DMS 273 (cell line): ENCODE data around the gene CRYBG1.

Source experiments
- DNase-seq: peaks from one replicate; lab custom pipeline; 2025; ENCODE audit not compliant: unreplicated experiment; lab: John Stamatoyannopoulos, UW

CRYBG1 gene

GRCh38 chr6:106456756-106457155 lies 96.2 kb downstream of the CRYBG1 start:
- DNase-seq: no peak

DNA sequence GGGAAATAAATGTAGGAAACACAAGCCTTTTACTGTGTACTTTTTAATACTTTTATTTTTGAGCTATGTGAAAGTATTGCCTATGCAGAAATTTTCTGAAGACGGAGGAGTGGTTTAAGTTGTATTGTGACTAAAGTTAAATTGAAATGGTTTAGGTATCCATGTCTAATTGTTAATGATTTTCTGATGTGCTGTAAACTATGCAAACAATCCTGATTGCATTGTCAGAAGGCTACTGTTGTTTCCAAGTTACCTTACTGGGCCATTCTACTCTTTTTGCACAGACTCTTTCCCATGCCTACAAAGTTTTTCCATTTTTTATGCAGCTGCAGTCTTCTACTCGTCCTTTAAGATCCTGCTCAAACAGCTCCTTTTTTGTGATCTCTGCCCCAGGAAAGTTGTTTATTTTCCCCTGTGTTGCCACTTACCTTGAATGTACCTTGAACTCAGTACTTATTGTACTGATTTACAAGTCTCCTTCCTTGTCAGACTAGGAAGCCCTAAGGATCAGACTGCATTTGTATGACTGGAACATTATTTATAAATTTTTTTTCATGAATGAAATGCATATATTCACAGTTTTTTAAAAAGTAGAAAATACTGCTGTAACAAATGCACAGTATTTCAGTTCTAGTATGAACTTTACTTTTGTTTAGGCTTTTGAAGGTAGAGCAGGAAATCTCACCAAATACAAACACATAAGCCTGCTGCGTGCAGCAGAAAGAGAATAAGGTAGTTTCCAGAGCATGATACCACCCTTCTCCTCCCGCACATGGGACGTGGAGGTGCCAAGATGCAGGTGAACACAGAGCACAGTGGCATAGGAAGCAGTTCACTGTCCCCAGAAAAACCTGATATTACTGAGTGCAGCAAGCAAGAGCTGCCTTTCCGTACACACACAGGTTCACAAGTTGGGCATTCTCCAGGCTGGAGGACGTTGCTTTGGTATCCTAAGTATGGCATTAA lies 97.8 kb downstream of the CRYBG1 start:
- no peak for DNase-seq

- DNase-seq: no peak
These were observed 100.0 kb downstream of the CRYBG1 start for GRCh38 chr6:106460481-106460880.

DNA sequence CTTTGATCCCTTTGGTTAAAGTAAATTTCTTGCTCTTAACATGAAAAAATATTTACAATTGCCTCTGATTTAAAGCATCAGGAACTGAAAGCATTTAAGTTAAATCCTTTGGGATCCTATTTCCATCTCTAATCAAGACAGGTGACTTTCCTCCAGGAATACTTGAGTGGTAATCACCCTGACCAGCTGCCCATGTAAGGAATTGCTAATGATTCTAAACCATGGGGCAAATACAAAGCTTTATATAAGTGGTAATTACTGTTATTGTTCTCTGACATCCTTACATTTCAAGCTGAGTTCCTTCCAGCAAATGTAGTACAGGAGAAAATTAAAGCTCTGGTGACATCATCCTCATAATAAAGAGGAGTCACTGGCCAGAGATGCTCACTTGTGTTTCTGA lies 100.6 kb downstream of the CRYBG1 start:
- DNase-seq: no peak

DNA sequence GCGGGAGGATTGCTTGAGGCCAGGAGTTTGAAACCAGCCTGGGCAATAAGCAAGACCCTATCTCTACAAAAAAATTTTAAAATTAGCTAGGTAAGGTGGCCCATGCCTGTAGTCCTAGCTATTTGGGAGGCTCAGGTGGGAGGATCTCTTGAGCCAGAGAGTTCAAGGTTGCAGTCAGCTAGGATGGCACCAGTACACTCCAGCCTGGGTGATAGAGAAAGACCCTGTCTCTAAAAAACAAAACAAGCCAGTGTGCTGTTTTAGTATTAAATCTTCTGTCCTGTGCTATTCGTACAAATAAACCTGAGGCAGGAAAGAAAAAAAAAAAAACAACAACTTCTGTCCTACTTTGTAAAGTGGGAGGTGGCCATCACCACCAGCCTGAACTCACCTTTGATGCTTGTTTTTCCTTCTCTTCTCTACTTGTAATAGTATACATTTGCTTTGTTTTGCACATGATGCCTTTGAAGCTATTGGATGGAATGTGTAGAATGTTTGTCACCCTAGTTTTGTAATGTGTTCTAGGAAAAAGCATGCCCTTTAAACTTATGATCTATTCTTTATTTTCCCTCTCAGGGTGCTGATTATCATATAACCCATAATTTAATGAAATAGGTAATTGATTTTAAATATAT lies 102.5 kb downstream of the CRYBG1 start:
- DNase-seq: no peak

DNA sequence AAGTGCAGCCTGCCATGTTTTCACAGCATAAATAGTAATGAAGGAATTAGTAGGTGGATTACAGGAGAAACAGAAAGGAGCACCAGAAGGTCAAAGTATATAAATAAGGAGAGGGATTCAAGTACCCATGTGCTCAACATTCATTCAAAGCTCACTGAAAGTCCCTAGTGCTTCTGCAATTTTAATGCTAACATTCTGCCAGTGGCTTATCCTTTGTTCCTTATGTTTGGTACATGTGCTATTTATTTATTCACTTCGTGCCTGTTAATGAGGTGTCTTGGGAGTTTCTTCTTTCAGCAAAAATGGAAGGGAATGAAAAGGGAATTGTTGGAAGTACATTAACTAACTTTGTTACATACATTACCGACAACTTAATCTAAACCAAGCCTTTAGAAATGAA lies 105.7 kb downstream of the CRYBG1 start:
- no peak for DNase-seq

- DNase-seq: no peak
These were observed 108.4 kb downstream of the CRYBG1 start for GRCh38 chr6:106468935-106469334.

- no peak for DNase-seq
These were observed 109.4 kb downstream of the CRYBG1 start for GRCh38 chr6:106469882-106470281.

GRCh38 chr6:106470316-106470715 lies 109.8 kb downstream of the CRYBG1 start:
- no peak for DNase-seq

GRCh38 chr6:106470811-106471210 lies 110.3 kb downstream of the CRYBG1 start:
- DNase-seq: no peak

GRCh38 chr6:106473812-106474211 lies 113.3 kb downstream of the CRYBG1 start:
- no peak for DNase-seq

- no peak for DNase-seq
These were observed 113.9 kb downstream of the CRYBG1 start for GRCh38 chr6:106474466-106474865.

GRCh38 chr6:106475284-106475683 lies 114.8 kb downstream of the CRYBG1 start:
- no peak for DNase-seq

DNA sequence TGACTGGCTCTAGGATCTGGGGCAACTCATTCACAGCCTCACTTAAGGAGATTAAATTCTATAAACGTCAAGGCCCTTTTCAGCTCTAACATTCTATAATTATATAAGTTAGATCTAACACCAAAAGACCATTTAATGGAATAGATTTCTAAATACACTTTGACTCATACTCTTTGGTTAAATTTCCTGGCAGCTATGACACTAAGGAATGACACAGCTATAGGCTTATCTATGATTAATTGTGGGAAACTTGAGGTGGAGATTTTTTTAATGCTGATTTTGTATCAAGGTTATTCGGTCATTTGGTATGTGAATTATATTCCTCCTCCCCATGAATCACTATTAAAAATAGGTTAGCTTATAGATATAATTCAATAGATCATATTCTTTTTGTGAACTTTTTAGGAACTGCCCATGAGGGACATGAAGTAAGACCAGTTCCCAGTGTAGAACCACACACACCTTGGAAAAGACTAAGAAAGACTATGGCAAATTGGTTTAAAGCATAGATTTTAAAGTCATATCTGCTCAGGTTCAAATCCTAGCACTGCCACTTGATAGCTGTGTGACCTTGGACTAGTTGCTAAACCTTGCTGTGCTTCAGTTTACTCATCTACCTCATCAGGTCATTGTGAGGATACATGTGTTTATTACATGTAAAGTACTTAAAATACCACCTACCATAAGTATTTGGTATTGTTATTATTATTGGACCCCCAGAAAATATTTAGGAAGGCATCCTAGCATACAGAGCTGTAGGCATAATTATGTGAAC lies 116.0 kb downstream of the CRYBG1 start:
- DNase-seq: no peak

- DNase-seq: no peak
These were observed 116.6 kb downstream of the CRYBG1 start for GRCh38 chr6:106477146-106477545.

DNA sequence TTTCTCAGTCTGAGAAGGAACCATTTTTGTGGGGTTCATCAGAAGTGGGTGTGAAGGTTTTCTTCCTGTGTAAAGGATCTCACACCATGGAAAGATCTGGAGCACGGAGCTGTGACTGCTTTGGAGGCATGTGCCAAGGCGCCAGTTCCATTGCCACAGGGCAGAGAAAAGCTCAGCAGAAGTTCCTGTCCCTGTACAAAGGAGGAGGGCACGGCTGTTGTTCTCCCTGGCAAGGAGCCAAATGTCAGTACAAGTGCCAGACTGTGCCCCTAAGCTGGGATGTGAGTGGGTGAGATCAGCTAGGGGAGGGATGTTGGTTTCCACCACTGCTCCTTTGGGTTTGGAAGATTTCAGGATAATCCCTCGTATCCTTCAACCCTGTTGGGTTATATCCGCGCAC lies 117.3 kb downstream of the CRYBG1 start:
- DNase-seq: peak; percentile 46

DNA sequence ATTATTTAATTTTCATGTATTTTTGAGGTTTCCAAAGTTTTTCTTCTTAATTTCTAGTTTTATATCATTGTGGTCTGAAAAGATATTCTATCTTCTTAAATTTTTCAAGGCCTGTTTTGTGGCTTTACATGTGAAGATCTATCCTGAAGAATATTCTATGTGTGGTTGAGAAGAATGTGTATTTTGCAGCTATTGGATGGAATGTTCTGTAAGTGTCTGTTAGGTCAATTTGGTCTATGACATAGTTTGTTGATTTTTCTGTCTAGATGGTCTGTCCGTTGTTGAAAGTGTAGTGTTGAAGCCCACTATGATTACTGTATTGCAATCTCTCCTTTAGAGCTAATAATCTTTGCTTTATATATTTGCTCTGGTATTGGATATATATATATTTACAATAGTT lies 125.7 kb downstream of the CRYBG1 start:
- no peak for DNase-seq

DNA sequence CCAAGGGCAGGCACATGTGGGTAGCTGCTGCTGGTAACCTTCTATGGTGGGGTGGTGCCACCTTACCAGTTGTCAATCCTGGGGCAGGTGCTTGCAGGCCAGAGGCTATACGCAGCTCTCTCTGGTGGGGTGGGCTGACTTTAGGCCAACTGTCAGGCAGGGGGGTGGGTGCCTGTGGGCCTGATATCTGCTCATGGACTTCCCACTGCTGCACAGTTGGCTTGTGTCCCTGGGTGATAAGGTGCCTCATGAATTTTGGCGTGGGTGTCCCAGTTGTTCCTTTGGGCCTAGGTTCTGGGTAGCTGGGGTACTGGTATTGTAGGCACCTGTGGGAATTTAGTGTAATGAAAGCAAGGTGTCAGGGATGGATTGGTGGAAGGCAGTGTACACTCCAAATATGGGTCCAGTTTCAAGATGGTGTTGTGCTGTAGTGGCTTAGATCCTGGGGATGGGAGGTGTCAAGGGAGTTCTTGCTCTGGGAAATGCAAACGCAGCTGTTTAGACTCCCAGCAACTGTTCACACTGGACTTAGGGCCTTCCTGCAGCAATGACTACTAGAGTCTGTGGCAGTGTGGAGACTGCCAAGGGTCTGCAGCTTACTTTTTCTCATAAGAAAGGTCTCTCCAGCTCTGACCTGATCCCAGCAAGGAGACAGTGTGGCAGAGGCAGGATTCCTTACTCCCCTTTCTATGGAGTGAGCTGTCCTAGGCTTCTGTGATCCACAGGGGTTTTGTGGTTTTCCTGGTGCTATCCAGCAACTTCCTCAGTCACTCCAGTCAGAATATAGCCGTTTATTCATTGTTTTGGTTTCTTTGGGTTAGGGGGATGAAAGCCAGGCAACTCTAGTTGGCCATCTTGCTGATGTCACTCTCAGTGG lies 128.2 kb downstream of the CRYBG1 start:
- DNase-seq: no peak

DNA sequence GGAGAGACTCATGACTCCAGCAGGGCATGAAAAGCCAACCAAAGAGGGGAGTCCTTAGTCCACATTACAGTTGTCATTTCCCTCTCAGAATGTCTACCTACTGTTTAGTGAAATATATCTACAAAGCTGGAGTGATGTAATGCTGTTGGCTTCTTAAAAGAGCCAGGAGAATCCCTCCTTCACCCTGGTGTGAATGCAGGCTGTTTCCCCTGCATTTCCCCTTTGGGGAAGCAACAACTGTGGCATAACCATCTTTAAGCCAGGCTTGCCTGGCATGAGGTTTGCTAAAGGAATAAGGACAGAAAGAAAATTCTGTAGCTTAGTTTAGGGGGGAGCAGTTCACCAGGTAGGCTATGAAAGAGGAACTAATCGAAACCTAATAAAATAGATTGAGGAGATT lies 129.5 kb downstream of the CRYBG1 start:
- DNase-seq: no peak

DNA sequence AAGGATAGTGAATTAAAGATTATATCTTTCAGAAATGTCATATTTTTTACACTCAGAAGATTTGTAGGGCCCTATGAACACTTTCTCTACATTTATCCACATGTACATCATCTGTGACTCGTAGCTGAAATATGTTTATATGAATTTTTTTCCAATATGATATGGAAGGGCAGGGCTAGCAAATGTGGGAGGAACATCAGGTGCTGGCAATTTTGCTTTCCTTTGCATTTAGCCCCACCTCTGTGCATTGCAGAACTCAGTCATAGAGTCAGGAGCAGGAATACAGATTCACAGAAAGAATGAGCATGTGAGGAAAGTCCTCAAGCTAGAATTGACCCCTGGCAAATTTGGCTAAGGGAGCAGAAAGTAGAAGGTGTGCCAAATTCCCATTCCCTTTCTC lies 129.9 kb downstream of the CRYBG1 start:
- no peak for DNase-seq

- DNase-seq: no peak
These were observed 130.5 kb downstream of the CRYBG1 start for GRCh38 chr6:106490974-106491373.
